DOHH2 (cell line): Measurements from ENCODE around the gene VKORC1.

Experiments used
- H3F3A ChIP-seq: fragments of 200-600 bp; sonication (generic), shearing (Covaris generic); 2 replicates; pipeline ENCODE4 v1.6.0; 2016; ENCODE audit warnings: antibody characterized with exemption, mild to moderate bottlenecking; ENCODE audit not compliant: control insufficient read depth, insufficient read depth
- H3K27ac ChIP-seq: fragments of 200-600 bp; sonication (generic); 2 replicates; pipeline ENCODE4 v1.5.1; 2014; ENCODE audit warnings: low read depth, mild to moderate bottlenecking, low read length, moderate library complexity
- H3K27me3 ChIP-seq: fragments of 200-600 bp; sonication (generic); 2 replicates; pipeline ENCODE4 v1.6.1; 2014; ENCODE audit warnings: mild to moderate bottlenecking, low read length, mixed read lengths; ENCODE audit not compliant: control insufficient read depth
- H3K36me3 ChIP-seq: fragments of 200-600 bp; sonication (generic); 2 replicates; pipeline ENCODE4 v1.6.1; 2014; ENCODE audit warnings: mild to moderate bottlenecking, low read length, moderate library complexity, mixed read lengths; ENCODE audit not compliant: control insufficient read depth
- H3K4me1 ChIP-seq: fragments of 200-600 bp; sonication (generic); 2 replicates; pipeline ENCODE4 v1.6.1; 2014; ENCODE audit warnings: mild to moderate bottlenecking, low read length, mixed read lengths; ENCODE audit not compliant: control insufficient read depth
- H3K4me2 ChIP-seq: fragments of 200-600 bp; sonication (generic); 2 replicates; pipeline ENCODE4 v1.6.0; 2014; ENCODE audit warnings: mild to moderate bottlenecking, low read length, moderate library complexity
- H3K4me3 ChIP-seq: fragments of 200-600 bp; sonication (generic); 2 replicates; pipeline ENCODE4 v1.5.1; 2014; ENCODE audit warnings: mild to moderate bottlenecking, low read length, mixed read lengths
- H3K79me2 ChIP-seq: fragments of 200-600 bp; sonication (generic); 2 replicates; pipeline ENCODE4 v1.6.1; 2014; ENCODE audit warnings: mild to moderate bottlenecking, low read length, mixed read lengths; ENCODE audit not compliant: control insufficient read depth
- H3K9me2 ChIP-seq: fragments of 200-600 bp; sonication (generic); replicated peaks from 2 replicates; pipeline ENCODE4 v1.6.1; 2014; ENCODE audit warnings: mild to moderate bottlenecking, low read length, mixed read lengths; ENCODE audit not compliant: control insufficient read depth
- H3K9me3 ChIP-seq: fragments of 200-600 bp; sonication (generic); 2 replicates; pipeline ENCODE4 v1.6.1; 2014; ENCODE audit warnings: antibody characterized with exemption, low read length, mixed read lengths; ENCODE audit not compliant: control insufficient read depth, insufficient read depth
- H4K20me1 ChIP-seq: fragments of 200-600 bp; sonication (generic); 2 replicates; pipeline ENCODE4 v1.6.0; 2014; ENCODE audit warnings: low read depth, mild to moderate bottlenecking, antibody characterized with exemption, low read length, moderate library complexity; ENCODE audit not compliant: control insufficient read depth, insufficient read depth
- CTCF ChIP-seq: fragments of 200-600 bp; sonication (generic); IDR thresholded peaks from one replicate; pipeline ENCODE4 v1.5.1; 2014; ENCODE audit warnings: antibody characterized with exemption, mild to moderate bottlenecking, low read depth, low read length; ENCODE audit not compliant: poor library complexity, severe bottlenecking
- EZH2phosphoT487 ChIP-seq: fragments of 200-600 bp; sonication (generic); IDR thresholded peaks from 2 replicates; pipeline ENCODE4 v1.6.1; 2017; ENCODE audit warnings: borderline replicate concordance, mild to moderate bottlenecking, antibody characterized with exemption, low read length, moderate library complexity, mixed read lengths

The VKORC1 gene

GRCh38 chr16:31072540-31073141, 22.0 kb downstream of the VKORC1 start:
- peaks cover 82% of the 10 kb centered on the region for H3K79me2 ChIP-seq
- H3F3A ChIP-seq, result 0 out of 2 replicates have a peak, but pooled peaks cover 2% of the 10 kb centered on the region
- H3K9me3 ChIP-seq, result no peaks in the 10 kb centered on the region
- peak; percentile 6 for TF ChIP-seq CTCF
- no peak for TF ChIP-seq EZH2phosphoT487
- H4K20me1 ChIP-seq, result peaks cover 5% of the 10 kb centered on the region; the same call in 1 of the 2 replicates
- H3K4me3 ChIP-seq, result peak overlapping the region; percentile 91
- peak overlapping the region; percentile 94 for H3K4me2 ChIP-seq
- peaks cover 22% of the 10 kb centered on the region for H3K4me1 ChIP-seq
- no peaks in the 10 kb centered on the region for H3K27me3 ChIP-seq
- peak overlapping the region; percentile 73 for H3K27ac ChIP-seq
- H3K36me3 ChIP-seq, result peaks cover 30% of the 10 kb centered on the region
- no peaks in the 10 kb centered on the region for H3K9me2 ChIP-seq

- Histone ChIP-seq H3K79me2 (peaks cover 80% of the 10 kb centered on the region), H3F3A (0 out of 2 replicates have a peak, but pooled peaks cover 2% of the 10 kb centered on the region), H3K9me3 (no peaks in the 10 kb centered on the region), H3K9me2 (no peaks in the 10 kb centered on the region), H3K4me1 (peaks cover 22% of the 10 kb centered on the region), H3K27me3 (no peaks in the 10 kb centered on the region), H3K4me3 (peak overlapping the region; percentile 91), H3K27ac (no peak overlapping the region), H3K4me2 (peak overlapping the region; percentile 94), H4K20me1 (peaks cover 5% of the 10 kb centered on the region; the same call in 1 of the 2 replicates), H3K36me3 (peaks cover 22% of the 10 kb centered on the region)
- TF ChIP-seq EZH2phosphoT487, result no peak
- TF ChIP-seq CTCF, result no peak
Observed at GRCh38 chr16:31071861-31072260, 22.7 kb downstream of the VKORC1 start.

- Histone ChIP-seq H4K20me1 (no peaks in the 10 kb centered on the region), H3K4me3 (no peak overlapping the region), H3K36me3 (peaks cover 15% of the 10 kb centered on the region; the same call in 1 of the 2 replicates), H3K9me3 (no peaks in the 10 kb centered on the region), H3K9me2 (no peaks in the 10 kb centered on the region), H3K27ac (no peak overlapping the region), H3K27me3 (no peaks in the 10 kb centered on the region), H3K4me1 (peaks cover 9% of the 10 kb centered on the region), H3K4me2 (no peak overlapping the region), H3K79me2 (peaks cover 64% of the 10 kb centered on the region), H3F3A (no peaks in the 10 kb centered on the region)
- no peak for TF ChIP-seq EZH2phosphoT487
- TF ChIP-seq CTCF, result no peak
Observed at GRCh38 chr16:31067342-31067741, 27.3 kb downstream of the VKORC1 start.
